HG02870 (cell line): ENCODE results near the gene TEX54.
"Not testable (repeated sequence)": the region's sequence is repeated elsewhere in the genome, so short reads cannot be mapped to it uniquely, and the experiment has no call there.

ENCODE experiments used
- ATAC-seq: cut with Tn5 transposase; IDR thresholded peaks from one replicate; pipeline ENCODE4 v1.9.1; 2021; ENCODE audit warnings: mild to moderate bottlenecking, moderate library complexity; ENCODE audit not compliant: unreplicated experiment

TEX54 gene

GRCh38 chr11:62855571-62856332 is 23.1 kb upstream of the TEX54 start:
- ATAC-seq = peak; percentile 85

GRCh38 chr11:62854825-62855570 is 22.4 kb upstream of the TEX54 start:
- no peak for ATAC-seq

GRCh38 chr11:62854013-62854824 is 21.6 kb upstream of the TEX54 start:
- ATAC-seq = no peak

GRCh38 chr11:62853279-62853965 is 20.8 kb upstream of the TEX54 start:
- ATAC-seq = no peak

GRCh38 chr11:62852523-62853188 is 20.0 kb upstream of the TEX54 start:
- no peak for ATAC-seq

GRCh38 chr11:62851807-62852522 is 19.3 kb upstream of the TEX54 start:
- no peak for ATAC-seq

GRCh38 chr11:62850911-62851806 is 18.5 kb upstream of the TEX54 start:
- no peak for ATAC-seq

- no peak for ATAC-seq
These were observed 15.2 kb upstream of the TEX54 start for GRCh38 chr11:62847767-62848314.

GRCh38 chr11:62846177-62846576 is 13.5 kb upstream of the TEX54 start:
- no peak for ATAC-seq

- ATAC-seq = no peak
These were observed 11.5 kb upstream of the TEX54 start for GRCh38 chr11:62844154-62844553.

GRCh38 chr11:62843466-62843865 is 10.8 kb upstream of the TEX54 start:
- ATAC-seq = no peak

- ATAC-seq = not testable (repeated sequence)
These were observed 10.2 kb upstream of the TEX54 start for GRCh38 chr11:62842891-62843290.

GRCh38 chr11:62842171-62842741 is 9.6 kb upstream of the TEX54 start:
- ATAC-seq = no peak

- ATAC-seq = peak; percentile 64
These were observed 8.9 kb upstream of the TEX54 start for GRCh38 chr11:62841361-62842170.

GRCh38 chr11:62840721-62841360 is 8.2 kb upstream of the TEX54 start:
- peak; percentile 17 for ATAC-seq

GRCh38 chr11:62839050-62839945 is 6.7 kb upstream of the TEX54 start, which contains the start of gene WDR74:
Gene WDR74, minus strand, starts transcription at chr11:62839590. Its CDS starts 20 bp downstream, at chr11:62839570.
- peak; percentile 33 for ATAC-seq
